HG02852 (cell line): Measurements from ENCODE around the gene GFOD2.
"Not testable (repeated sequence)": the region's sequence is repeated elsewhere in the genome, so short reads cannot be mapped to it uniquely, and the experiment has no call there.

Experiments
- ATAC-seq: cut with Tn5 transposase; IDR thresholded peaks from one replicate; pipeline ENCODE4 v1.9.1; 2021; ENCODE audit warnings: mild to moderate bottlenecking, moderate library complexity; ENCODE audit not compliant: unreplicated experiment

Gene GFOD2

GRCh38 chr16:67719048-67719777 is at the start of gene GFOD2:
GFOD2 (minus strand) TSS chr16:67719316; CDS start chr16:67685715, 33,601 bp downstream.
- peak; percentile 77 for ATAC-seq

GRCh38 chr16:67767953-67768352 is 48.8 kb upstream of the GFOD2 start:
- ATAC-seq: no peak

- no peak for ATAC-seq
These were observed 47.2 kb upstream of the GFOD2 start for GRCh38 chr16:67766291-67766690.

- no peak for ATAC-seq
These were observed 45.1 kb upstream of the GFOD2 start for GRCh38 chr16:67764158-67764667.

- no peak for ATAC-seq
These were observed 44.0 kb upstream of the GFOD2 start for GRCh38 chr16:67763066-67763465.

- ATAC-seq: no peak
These were observed 43.3 kb upstream of the GFOD2 start for GRCh38 chr16:67762385-67762784.

- ATAC-seq: no peak
These were observed 42.8 kb upstream of the GFOD2 start for GRCh38 chr16:67761924-67762323.

GRCh38 chr16:67760956-67761230 is 41.8 kb upstream of the GFOD2 start:
- ATAC-seq: no peak

GRCh38 chr16:67760206-67760955 is 41.3 kb upstream of the GFOD2 start:
- no peak for ATAC-seq

- no peak for ATAC-seq
These were observed 39.9 kb upstream of the GFOD2 start for GRCh38 chr16:67758966-67759365.

- ATAC-seq: no peak
These were observed 38.9 kb upstream of the GFOD2 start for GRCh38 chr16:67758006-67758405.

GRCh38 chr16:67752641-67753040 is 33.5 kb upstream of the GFOD2 start:
- no peak for ATAC-seq

- not testable (repeated sequence) for ATAC-seq
These were observed 32.2 kb upstream of the GFOD2 start for GRCh38 chr16:67751331-67751730.

- ATAC-seq: peak; percentile 48
These were observed 31.4 kb upstream of the GFOD2 start for GRCh38 chr16:67750466-67750865.

GRCh38 chr16:67749436-67750078 is 30.4 kb upstream of the GFOD2 start:
- ATAC-seq: no peak

- no peak for ATAC-seq
These were observed 29.7 kb upstream of the GFOD2 start for GRCh38 chr16:67748834-67749233.

- ATAC-seq: no peak
These were observed 27.7 kb upstream of the GFOD2 start for GRCh38 chr16:67746846-67747245.

GRCh38 chr16:67741118-67741517 is 22.0 kb upstream of the GFOD2 start:
- no peak for ATAC-seq

GRCh38 chr16:67740391-67740790 is 21.3 kb upstream of the GFOD2 start:
- ATAC-seq: no peak

GRCh38 chr16:67736858-67737257 is 17.7 kb upstream of the GFOD2 start:
- no peak for ATAC-seq

GRCh38 chr16:67734731-67735201 is 15.7 kb upstream of the GFOD2 start:
- no peak for ATAC-seq
